Measurements from ENCODE around the gene PHC3.

Gene PHC3

GRCh38 chr3:170075441-170076091, 106.0 kb downstream of the PHC3 start:
- no peak for DNase-seq

DNA sequence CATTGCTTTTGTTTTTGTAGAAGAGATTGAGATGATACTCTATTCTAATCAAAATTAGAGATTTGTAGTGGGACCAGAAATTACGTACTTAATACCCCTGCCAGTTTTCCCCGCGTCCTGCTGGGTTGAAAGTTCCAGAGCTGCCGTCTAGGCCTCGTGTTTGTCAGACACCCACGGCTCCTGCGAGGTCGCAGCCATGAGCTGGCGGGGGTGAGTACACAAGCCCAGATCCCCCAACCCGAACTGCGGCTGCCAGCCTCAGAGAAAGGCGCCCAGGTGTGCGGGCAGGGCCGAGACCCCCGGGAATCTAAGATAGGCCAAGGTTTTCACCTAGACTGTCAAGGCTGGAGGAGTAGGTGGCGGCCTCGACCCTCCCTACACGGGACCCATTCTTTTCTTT, 117.4 kb downstream of the PHC3 start:
- no peak for DNase-seq

- DNase-seq: no peak
Measured at GRCh38 chr3:170063691-170064090, 117.8 kb downstream of the PHC3 start.

DNA sequence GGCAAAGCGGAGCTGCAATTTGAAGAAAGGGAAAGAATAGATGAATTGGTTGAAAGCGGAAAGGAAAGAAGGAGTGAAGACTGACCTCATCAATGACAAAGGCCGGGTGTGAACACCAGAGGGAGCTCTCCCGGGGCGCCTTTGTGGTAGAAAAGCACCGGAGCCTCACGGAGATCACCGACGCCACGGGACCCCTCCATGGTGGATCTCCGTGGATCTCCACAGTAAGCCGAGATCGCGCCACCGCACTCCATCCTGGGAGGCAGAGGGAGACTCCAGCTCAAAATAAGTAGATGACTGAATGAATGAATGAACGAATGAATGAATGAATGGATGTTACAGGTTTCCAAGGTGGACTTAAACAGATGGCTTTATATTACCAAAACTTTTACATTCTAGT, 118.8 kb downstream of the PHC3 start:
- DNase-seq: no peak

- no peak for DNase-seq
Measured at GRCh38 chr3:170062068-170062467, 119.5 kb downstream of the PHC3 start.

DNA sequence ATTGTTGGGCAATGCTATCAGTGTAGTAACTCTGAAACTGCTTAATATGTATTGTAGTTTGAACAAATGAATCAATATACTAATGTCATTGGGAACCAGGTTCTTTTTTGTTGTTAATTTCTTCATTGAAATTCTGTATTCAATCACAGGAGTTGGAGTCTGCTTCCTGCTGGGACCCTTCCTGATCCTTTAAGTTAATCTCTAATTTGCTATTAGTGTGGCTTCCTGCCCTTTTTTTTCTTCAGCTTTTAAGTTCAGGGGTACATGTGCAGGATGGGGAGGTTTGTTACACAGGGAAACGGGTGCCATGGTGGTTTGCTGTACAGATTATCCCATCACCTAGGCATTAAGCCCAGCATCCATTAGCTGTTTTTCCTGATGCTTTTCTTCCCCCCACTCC, 122.1 kb downstream of the PHC3 start:
- no peak for DNase-seq

- DNase-seq: peak; percentile 60
Measured at GRCh38 chr3:170058127-170058526, 123.4 kb downstream of the PHC3 start.

DNA sequence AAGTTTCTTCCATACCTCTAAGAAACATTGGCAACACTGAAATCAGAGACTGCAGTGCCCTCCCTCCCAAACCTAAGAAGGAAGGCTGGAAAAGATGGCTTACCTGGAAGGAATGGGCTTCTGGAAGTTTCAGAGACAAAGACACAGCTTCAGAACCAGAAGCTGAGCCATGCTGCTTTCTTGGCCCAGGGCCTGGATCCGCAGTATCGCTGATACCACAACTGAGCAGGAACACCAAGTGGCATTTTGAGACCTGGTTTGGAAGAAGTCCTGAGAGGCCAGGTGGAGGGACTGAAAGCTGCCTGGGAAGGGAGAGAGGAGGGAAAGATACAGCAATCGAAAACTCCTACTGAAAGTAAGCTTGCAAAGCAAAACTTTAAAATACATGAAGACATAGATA, 124.0 kb downstream of the PHC3 start:
- DNase-seq: no peak

- DNase-seq: peak; percentile 83
Measured at GRCh38 chr3:170056710-170057454, 124.7 kb downstream of the PHC3 start.

- peak; percentile 89 for DNase-seq
Measured at GRCh38 chr3:170055209-170055608, 126.3 kb downstream of the PHC3 start.

- DNase-seq: peak; percentile 47
Measured at GRCh38 chr3:170054204-170054603, 127.3 kb downstream of the PHC3 start.

DNA sequence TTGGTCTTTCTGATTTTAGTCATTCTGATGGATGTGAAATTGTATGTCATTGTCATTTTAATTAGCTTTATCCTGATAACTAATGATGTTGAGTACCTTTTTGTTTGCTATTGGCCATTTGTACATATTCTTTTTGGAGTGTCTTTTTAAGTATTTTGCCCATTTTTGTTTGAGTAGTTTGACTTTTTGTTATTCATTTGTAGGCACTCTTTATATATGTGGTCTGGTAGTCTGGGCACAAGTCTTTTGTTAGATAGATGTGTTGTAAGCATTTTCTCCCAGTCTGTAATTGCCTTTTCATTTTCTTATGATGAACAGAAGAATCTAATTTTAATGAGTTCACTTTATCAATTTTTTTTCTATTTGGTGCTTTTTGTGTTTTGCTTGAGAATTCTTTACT, 129.1 kb downstream of the PHC3 start:
- no peak for DNase-seq

DNA sequence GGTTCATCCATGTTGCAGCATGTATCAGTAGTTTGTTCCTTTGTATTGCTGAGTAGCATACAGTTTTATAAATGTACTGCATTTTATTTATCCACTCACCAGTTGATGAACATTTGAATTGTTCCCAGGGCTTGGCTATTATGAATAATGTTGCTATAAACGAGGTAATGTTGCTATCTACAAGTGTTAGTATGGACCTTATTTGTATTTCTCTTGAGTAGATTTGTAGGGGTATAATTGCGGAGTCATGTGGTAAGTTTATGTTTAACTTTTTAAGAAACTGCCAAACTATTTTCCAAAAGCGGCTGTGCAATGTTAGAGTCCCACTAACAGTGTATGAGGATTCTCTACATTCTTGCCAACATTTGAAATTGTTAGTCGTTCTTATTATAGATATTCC, 130.8 kb downstream of the PHC3 start:
- no peak for DNase-seq

- no peak for DNase-seq
Measured at GRCh38 chr3:170049146-170050000, 132.2 kb downstream of the PHC3 start.

- no peak for DNase-seq
Measured at GRCh38 chr3:170047133-170047404, 134.5 kb downstream of the PHC3 start.

DNA sequence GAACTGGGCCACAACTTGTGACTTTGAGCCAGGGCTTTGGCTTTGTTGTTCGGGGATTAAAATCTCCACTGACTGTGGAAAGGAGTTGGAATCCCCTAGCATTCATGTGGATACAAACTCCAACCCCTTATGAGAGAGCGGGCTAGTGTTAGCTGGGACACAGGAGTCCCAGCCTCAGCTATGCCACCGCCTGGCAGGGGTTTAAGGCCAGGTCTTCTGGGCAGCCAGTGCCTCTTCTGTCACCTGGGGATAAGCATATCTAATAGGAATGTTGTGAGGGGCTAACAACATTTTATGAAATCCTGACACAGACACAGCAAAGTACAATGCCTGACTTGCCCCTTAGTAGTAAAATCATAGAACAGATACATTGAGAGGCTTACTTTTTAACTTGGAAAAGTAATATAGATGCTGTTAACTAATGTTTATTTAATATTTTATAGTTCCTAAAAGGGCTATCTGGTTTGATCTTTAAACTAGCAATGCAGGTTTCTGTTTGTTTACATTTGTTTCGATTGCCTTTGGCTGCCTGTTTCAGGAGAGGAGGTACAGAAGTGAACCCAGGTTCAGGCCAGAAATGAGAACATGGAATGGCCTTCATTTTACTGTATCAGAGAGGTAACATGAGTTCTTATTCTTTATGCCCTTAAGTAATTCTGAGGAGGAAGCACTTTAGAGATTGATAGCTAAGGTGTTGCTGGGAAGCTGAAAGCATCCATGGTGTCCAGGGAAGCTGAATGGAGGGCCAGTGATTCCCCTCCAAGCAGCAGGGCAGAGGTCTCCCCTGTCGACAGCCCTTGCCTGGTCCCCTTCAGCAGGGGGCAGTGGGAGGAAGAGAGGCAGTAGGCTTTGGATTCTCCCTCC, 135.0 kb downstream of the PHC3 start:
- no peak for DNase-seq

DNA sequence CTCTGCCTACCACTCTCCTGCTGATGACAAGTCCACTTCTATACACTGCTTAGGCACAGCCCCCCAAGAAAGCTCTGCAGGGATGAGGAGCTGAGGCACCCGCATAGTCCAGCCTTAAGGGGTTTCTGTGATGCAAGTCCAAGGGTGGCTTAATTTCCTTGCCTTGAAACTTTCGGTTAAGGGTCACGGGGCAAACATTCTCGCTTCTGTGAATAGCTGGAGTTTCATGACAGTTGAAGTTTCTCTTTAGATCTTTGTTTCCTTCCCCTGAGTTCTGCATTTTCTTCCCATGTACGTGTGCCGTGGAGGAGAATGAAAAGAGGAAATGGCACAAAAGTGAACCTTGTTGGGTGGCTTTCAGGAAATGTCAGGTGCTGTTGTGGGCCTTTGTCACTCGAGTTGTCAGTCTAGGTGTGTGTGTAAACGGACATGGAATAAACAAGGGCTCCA, 136.7 kb downstream of the PHC3 start:
- DNase-seq: no peak

GRCh38 chr3:170044271-170044670, 137.3 kb downstream of the PHC3 start:
- DNase-seq: no peak

GRCh38 chr3:170043506-170043905, 138.0 kb downstream of the PHC3 start:
- no peak for DNase-seq

DNA sequence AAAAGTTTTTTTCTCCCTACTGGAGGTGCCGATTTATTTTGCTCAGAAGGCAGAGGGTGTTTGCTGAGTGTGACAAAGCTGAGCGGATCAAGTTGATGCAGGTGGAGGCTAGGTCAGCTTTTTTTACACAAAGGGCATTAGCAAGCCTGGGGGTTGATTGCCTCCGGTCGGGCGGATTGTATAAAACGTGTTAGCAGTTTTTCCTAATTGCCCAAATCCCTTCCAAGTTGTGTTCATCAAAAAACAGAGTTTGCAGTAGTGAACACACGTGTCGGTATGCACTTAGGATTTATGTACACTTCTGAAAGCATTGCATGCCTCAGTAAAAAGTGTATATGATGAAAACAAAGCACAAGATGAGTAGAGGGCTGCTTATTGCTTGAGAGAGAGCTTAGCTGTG, 141.1 kb downstream of the PHC3 start:
- no peak for DNase-seq

- no peak for DNase-seq
Measured at GRCh38 chr3:170038434-170039110, 143.0 kb downstream of the PHC3 start.
